ENCODE data around the gene CERS6.

DNA sequence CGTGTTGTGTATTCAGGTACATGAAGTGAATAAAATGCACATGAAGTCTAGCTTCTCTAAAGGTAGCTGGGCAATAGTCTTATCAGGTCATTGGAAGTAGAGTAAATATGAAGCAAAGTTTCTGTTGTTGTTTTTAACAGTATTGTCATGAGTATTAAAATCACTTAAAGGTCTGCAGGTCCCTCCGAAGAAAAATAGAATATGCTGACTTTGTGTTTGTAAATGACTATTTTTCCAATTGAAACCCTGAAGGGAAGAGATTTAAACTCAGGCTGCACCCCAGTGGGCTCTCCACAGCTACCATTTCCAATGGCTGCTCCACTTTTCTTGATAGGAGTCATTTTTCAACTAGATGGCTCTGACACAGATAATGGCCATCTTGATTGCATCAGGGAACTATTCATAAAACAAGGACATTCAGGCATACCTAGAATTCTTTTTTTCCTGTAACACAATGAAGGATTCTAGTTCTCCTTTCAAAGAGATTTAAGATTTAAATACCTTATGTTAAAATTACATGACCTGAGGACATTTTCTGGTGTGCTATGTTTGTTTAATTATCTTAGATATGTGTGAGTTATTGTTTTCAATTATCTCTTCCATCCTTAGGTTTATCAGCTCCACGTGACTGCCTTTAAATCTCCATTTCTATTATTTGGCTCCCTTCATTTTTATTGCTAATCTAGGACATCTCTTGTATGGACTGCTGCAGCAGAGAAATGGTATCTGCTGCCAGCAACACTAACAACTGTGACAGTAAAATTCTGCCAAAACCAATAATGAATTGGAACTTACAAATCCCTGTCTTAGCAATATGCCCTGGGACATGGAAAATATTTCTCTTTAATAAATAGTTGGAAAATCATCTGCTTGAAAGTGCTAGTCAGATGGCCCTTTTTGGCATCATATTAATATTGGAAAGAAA lies 197.2 kb downstream of the CERS6 start:
- TF ChIP-seq GLIS3 (CRISPR knock-in tag; IDR thresholded peaks at IDR 0.05) (no peak), RARB (CRISPR knock-in tag; IDR thresholded peaks at IDR 0.05) (no peak), ZFP3 (CRISPR knock-in tag; IDR thresholded peaks at IDR 0.05) (no peak), ISL1 (CRISPR knock-in tag; IDR thresholded peaks at IDR 0.05) (peak; percentile 74), PATZ1 (CRISPR knock-in tag; IDR thresholded peaks at IDR 0.05; ENCODE audit: borderline replicate concordance) (no peak), ZNF565 (CRISPR knock-in tag; conservative IDR thresholded peaks at IDR 0.05; ENCODE audit: low read depth) (no peak)
